HL-60 (cell line): ENCODE data around the gene RBBP8NL.
"Not testable (repeated sequence)": the region's sequence is repeated elsewhere in the genome, so short reads cannot be mapped to it uniquely, and the experiment has no call there.

Experiments
- DNase-seq, 2 experiments: peaks; one replicate each; pipeline ENCODE4 v3.0.0-alpha.2; 2010 to 2020; ENCODE audit warnings: low read depth in 1 of 2, low spot score in 1 of 2
- H3K27ac ChIP-seq: fragments of 250-450 bp; sonication (Bioruptor Pico); replicated peaks from 2 replicates; pipeline ENCODE4 v1.5.1; 2020; ENCODE audit warnings: mild to moderate bottlenecking, moderate library complexity
- H3K27me3 ChIP-seq: fragments of 250-450 bp; sonication (Bioruptor Pico); 2 replicates; pipeline ENCODE4 v1.5.1; 2021; ENCODE audit warnings: mild to moderate bottlenecking, moderate library complexity; ENCODE audit not compliant: insufficient read depth, poor library complexity, severe bottlenecking
- H3K4me3 ChIP-seq: replicated peaks from 2 replicates; pipeline ENCODE4 v1.5.1; 2011; ENCODE audit warnings: mild to moderate bottlenecking, control low read depth, low read length; ENCODE audit not compliant: insufficient read depth
- CTCF ChIP-seq: IDR thresholded peaks from one replicate; pipeline ENCODE4 v1.5.1; 2011; ENCODE audit warnings: low read length, control low read depth, inconsistent platforms; ENCODE audit not compliant: insufficient read depth
- GABPA ChIP-seq: IDR thresholded peaks from 2 replicates; pipeline ENCODE4 v1.6.1; 2012; ENCODE audit warnings: low read depth
- POLR2AphosphoS5 ChIP-seq: IDR thresholded peaks from 2 replicates; pipeline ENCODE4 v1.6.1; 2012; ENCODE audit warnings: low read depth
- SPI1 ChIP-seq: IDR thresholded peaks from 2 replicates; pipeline ENCODE4 v1.6.1; 2012; ENCODE audit warnings: low read depth, mild to moderate bottlenecking, borderline replicate concordance
- TF ChIP-seq, protein P1 (sequence below): IDR thresholded peaks from 2 replicates; pipeline ENCODE4 v1.6.1; 2012; ENCODE audit warnings: low read depth; ENCODE audit not compliant: insufficient replicate concordance

The RBBP8NL gene

GRCh38 chr20:62426699-62427131, 624 bp downstream of the RBBP8NL start:
- no peak for DNase-seq
- Histone ChIP-seq H3K27me3 (peaks cover 4% of the 10 kb centered on the region), H3K27ac (no peak overlapping the region), H3K4me3 (no peak overlapping the region)
- no peak for TF ChIP-seq SPI1
- TF ChIP-seq CTCF, result no peak
- TF ChIP-seq POLR2AphosphoS5, result no peak
- no peak for TF ChIP-seq GABPA
- TF ChIP-seq, protein P1, sequence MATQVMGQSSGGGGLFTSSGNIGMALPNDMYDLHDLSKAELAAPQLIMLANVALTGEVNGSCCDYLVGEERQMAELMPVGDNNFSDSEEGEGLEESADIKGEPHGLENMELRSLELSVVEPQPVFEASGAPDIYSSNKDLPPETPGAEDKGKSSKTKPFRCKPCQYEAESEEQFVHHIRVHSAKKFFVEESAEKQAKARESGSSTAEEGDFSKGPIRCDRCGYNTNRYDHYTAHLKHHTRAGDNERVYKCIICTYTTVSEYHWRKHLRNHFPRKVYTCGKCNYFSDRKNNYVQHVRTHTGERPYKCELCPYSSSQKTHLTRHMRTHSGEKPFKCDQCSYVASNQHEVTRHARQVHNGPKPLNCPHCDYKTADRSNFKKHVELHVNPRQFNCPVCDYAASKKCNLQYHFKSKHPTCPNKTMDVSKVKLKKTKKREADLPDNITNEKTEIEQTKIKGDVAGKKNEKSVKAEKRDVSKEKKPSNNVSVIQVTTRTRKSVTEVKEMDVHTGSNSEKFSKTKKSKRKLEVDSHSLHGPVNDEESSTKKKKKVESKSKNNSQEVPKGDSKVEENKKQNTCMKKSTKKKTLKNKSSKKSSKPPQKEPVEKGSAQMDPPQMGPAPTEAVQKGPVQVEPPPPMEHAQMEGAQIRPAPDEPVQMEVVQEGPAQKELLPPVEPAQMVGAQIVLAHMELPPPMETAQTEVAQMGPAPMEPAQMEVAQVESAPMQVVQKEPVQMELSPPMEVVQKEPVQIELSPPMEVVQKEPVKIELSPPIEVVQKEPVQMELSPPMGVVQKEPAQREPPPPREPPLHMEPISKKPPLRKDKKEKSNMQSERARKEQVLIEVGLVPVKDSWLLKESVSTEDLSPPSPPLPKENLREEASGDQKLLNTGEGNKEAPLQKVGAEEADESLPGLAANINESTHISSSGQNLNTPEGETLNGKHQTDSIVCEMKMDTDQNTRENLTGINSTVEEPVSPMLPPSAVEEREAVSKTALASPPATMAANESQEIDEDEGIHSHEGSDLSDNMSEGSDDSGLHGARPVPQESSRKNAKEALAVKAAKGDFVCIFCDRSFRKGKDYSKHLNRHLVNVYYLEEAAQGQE, result no peak

DNA sequence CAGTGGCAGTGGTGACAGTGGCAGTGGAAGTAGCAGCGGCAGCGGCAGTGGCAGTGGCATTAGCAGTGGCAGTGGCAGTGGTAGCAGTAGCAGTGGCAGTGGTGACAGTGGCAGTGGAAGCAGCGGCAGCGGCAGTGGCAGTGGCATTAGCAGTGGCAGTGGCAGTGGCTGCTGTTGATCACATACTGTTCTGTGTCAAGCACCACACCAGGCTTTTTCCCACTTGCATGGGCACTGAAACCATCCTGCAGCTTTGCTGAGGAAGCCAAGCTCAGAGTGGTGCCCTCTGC, 1.3 kb downstream of the RBBP8NL start:
- not testable (repeated sequence) for DNase-seq, H3K4me3 ChIP-seq, H3K27me3 ChIP-seq, H3K27ac ChIP-seq

DNA sequence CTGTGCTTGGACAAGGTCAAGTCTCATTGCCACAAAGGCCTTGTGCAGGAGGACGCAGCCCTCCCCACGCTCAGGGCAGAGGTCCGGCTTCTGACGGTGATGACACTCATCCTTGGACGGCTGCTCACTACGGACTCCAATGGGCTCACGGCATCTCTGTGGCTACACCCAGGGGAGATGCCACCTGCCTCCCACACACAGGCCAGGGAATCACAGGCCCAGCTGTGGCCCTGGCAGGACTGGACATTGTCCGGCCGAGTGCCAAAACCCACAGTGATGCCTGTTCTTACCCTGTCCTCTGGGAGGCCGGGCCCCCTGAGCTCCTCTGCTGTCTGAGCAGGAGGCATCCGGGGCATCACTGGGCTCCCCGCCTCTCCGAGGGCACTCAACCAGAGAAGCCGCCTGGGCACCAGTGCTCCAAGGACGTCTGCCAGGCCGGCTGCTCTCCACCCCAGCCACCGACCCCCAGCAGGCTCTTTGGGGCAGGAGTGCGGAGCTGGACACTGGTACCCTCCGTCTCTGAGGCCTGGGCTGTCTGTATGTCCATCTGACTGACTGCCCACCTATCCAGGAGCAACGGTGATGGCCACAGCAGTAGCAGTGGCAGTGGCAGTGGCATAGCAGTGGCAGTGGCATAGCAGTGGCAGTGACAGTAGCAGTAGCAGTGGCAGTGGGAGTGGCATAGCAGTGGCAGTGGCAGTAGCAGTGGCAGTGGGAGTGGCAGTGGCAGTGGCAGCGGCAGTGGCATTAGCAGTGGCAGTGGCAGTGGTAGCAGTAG, 1.9 kb downstream of the RBBP8NL start:
- Histone ChIP-seq H3K4me3 (no peak overlapping the region), H3K27ac (no peak overlapping the region), H3K27me3 (peaks cover 4% of the 10 kb centered on the region)
- no peak for DNase-seq
- TF ChIP-seq GABPA (no peak), CTCF (no peak), SPI1 (no peak), POLR2AphosphoS5 (no peak)
- TF ChIP-seq, protein P1, result no peak

- TF ChIP-seq CTCF (no peak), SPI1 (no peak), POLR2AphosphoS5 (no peak), GABPA (no peak)
- TF ChIP-seq, protein P1, result no peak
- Histone ChIP-seq H3K4me3 (no peak overlapping the region), H3K27me3 (peaks cover 4% of the 10 kb centered on the region), H3K27ac (no peak overlapping the region)
- DNase-seq, result no peak
Measured at GRCh38 chr20:62424249-62425107, 2.9 kb downstream of the RBBP8NL start.
